NCI-H2029 (cell line): ENCODE results near the gene CDC37.
"Not testable (repeated sequence)": the region's sequence is repeated elsewhere in the genome, so short reads cannot be mapped to it uniquely, and the experiment has no call there.

Experiments
- DNase-seq: peaks from one replicate; lab custom pipeline; 2025; lab: John Stamatoyannopoulos, UW

CDC37 gene

DNA sequence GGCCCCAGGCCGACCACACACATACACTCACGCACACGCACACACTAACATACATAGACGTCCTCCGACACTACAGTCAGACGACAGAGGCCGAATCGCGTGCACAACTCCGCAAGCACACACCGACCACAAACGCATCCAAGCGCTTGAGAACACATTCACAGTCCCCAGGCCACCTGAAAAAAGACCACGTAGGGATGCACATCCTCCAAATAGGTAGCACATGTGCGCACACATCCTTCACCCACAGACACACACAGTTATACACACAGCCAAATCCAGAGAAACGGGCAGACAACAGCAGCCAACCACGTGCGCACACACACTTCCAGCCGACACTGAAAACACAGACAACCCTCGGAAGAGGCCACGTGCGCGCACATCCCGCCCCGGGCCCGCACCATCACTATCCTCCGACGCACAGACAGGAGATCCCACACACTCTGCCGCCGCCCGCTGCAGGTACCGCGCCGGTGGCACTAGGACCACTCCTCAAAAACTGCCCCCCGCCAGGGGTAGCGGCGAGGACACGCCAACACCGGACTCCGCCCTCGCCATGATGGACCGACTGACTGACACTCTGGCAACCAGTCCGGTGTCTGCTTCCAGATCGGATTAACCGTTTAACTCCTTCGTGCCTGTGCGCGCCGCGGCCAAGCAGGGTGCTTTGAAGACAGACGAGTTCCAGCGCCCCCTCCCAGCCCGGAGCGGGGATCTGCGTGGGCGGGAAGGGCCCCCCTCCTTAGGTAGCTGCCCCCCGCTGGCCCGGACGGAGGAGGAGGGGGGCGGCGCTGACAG is 16.5 kb upstream of the CDC37 start:
- DNase-seq: no peak

DNA sequence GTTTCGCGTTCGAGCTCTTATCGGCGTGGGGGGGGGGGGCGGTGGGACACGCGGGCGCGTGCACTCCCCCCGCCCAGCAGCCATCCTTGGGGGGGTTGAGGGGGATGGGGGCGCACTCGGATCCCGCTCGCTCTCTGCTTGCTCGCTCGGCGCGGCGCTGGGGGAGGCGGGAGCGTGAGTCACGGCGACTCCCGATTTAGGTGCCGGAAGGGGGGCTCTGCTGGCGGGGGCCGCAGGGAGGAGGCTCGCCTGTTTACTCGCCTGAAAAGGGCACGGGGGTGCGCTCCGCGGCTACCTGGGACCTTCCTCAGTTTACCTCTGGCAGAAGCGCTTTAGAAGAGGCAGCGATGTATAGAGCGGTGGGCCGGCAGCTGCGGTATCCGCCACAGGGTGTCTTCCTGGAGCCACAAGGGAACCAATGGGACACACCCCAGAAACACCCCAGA is 15.9 kb upstream of the CDC37 start:
- no peak for DNase-seq

DNA sequence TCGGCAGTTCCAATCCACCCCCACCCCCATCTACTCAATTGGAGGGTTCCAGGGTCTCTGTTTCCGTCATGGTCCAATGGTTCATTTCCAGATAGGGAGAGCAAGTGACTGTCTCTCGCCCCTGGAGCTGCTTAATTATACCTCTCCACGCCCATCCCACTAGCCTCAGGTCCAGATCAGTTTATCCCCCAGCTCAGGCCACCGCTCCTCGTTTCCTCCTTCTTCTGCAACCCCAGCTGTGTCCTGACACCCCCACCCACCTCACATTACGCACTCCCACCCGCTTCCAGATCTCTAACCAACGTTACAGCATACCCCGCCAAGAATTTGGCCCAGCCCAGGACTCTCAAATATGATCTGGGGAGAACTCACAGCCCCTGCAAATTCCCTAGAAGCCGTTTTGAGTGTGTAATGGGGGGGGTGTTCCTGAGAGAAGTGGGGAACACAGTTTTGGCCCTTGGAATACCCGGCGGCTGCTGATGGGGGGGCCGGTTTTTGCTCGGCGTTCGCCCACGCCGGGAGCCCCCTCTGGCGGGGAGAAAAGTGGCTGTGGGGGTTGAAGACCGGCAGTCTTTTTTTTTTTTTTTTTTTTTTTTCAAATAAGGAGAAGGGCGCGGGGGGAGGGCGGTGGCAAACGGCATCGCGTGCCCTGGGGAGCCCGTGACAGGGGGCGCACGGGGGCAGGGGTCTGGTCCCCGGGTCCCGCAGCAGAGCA is 15.3 kb upstream of the CDC37 start:
- DNase-seq: no peak

DNA sequence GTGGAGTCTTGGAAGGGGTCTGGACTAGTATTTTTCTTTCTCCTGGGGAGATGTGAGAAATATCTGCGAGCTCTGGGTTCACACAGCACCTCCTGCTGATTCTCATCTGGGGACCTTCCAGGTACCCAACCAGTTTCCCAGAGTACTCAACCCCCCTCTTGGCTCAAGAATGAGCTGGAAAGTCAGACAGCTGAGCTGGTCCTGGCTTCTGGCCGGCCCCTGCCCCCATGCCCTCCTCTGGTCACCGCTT is 14.8 kb upstream of the CDC37 start:
- no peak for DNase-seq

DNA sequence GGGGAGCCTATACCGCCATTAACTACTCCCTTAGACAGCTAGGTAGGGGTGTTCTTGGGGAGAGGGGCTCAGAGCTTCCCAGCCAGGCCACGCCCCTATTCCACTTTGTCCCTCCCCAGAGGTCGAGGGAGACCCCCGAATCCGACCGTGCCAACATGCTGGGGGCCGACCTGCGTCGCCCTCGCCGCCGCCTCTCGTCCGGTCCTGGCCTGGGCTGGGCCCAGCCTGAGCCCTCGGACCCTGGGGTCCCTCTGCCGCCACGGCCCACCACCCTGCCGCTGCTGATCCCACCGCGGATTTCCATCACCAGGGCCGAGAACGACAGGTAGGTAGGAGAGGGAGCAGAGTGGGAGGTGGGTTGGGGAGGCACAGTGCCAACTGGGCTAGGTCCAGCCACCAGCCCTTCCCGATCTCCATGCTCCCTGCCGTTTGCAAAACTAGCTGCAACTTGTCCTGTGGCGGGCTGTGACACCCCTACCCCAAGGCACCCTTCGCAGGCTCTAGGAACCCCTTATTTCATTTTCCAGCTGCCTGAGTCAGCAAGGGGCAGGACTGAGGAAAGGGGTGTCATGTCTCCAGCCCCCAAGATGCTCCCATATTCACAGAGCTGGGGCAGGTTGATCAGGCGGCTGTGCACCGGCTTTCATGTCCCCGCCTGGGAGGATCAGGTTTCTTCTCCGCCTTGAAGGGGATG is 14.3 kb upstream of the CDC37 start:
- DNase-seq: no peak

DNA sequence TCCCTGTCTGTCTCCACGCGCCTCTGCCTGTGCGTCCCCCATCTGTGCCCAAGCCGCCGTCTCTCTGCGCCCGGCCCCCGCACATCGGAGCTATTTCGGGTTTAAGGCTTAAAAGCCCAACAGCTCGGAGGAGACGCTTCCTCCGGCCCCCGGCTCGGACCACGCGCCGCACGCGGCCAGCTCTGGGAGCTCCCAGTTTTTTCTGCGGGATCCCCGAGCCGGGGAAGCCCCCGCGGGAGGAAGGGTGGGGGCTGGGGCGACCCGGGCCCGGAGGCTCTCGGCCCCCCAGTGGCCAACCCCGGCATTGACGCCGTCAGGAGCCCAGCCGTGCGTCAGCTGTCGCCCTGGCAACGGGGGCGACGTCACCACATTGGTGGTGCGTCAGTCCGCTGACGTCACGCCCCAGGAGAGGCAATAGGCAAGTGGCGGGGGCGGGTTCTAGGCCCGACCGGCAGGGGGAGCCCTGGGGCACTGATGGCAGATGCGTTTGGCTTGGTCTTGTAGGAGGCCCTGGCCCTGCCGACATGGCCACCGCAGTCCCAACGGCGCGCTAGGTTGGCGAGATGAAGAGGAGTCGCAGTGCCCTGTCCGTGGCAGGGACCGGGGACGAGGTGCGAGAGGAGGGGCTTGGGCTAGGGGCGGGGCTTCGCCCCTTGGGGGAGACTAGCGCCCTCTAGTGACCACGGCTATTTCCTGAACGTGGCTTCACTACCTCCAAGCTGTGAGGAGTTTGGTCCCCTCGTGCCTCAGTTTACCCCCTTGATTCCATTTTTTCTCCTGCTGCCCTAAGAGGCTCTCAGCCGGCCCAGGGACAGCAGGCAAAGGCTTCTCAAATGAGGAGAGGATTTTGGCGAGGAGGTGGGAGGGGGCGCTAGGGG is 13.3 kb upstream of the CDC37 start:
- DNase-seq: peak; percentile 89

DNA sequence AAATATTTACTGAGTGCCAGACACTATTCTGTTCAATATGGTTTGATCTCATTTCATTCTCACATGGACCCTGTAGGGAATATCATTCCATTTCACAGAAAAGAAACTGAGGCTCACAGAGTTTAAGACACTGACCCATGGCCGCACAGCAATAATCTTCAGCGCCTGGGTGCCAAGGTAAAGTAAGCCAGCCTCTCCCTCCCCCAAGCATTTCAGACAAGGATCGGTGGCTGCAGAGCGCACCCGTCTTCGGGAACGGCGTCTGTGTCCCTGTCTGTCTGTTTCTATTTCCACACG is 12.7 kb upstream of the CDC37 start:
- DNase-seq: no peak

DNA sequence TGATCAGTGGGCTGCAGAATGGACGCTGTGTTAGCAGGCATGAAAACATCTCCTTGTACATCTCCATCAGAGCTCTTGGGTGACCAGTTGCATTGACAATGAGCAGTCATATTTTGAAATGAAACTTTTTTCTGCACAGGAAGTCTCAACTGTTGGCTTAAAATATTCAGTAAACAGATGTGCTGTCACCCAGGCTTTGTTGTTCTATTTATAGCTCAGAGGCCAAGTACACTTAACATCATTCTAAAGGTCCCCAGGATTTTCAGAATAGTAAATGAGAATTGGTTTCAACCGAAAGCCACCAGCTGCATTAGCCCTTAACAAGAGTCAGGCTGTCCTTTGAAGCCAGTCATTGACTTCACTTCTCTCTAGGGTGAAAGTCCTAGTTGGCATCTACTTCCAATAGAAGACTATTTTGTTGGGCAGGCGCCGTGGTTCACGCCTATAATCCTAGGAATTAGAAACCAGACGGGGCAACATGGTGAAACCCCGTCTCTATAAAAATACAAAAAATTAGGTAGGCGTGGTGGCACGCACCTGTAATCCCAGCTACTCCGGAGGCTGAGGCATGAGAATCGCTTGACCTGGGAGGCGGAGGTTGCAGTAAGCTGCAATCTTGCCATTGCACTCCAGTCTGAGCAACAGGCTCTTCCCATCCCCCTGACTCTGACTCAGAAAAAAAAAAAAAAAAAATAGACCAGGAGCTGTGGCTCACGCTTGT is 9.1 kb upstream of the CDC37 start:
- no peak for DNase-seq

DNA sequence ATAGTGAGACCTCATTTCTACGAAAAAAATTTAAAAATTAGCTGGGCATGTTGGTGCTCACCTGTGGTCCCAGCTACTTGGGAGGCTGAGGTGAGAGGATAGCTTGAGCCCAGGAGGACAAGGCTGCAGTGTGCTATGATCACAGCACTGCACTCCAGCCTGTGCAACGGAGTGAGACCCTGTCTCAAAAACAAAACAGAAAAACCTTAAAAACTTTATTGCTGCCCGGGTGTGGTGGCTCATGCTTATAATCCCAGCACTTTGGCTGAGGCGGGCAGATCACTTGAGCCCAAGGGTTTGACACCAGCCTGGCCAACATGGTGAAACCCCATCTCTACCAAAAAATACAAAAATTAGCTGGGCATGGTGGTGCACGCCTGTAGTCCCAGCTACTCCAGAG is 7.9 kb upstream of the CDC37 start:
- not testable (repeated sequence) for DNase-seq

DNA sequence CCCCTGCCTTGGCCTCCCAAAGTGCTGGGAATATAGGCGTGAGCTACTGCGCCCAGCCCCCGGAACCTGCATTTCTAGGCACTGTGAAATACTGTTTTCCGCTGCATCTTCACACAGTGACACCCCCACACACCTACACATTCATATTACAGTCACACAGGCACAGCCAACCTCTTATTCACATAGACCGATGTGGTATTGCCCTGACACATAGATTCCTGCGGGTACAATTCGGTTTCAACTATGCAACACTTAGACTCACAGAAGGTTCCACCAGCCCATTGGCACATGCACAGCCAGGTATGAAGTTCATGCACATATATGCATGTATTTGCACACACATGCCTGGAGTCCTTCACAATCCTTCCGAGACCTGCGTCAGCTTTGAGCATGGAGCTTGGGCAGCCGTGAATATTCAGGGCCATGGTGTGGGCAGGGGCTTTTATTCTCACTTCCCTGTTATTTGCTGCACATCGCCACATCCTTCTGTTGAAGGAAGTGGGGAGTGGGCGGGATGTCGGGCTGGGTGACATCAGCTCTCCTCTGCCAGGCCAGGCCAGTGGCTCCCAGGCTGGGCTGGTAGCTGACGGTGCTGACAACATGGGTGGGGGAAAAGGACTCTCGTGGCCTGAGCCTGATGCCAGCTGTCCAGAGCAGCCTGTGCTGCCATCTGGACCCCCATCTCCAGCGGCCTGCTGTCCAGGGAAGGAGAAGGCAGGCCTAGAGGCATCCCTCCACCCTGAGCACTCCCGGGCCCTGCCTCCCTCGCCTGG is 5.4 kb upstream of the CDC37 start:
- no peak for DNase-seq

DNA sequence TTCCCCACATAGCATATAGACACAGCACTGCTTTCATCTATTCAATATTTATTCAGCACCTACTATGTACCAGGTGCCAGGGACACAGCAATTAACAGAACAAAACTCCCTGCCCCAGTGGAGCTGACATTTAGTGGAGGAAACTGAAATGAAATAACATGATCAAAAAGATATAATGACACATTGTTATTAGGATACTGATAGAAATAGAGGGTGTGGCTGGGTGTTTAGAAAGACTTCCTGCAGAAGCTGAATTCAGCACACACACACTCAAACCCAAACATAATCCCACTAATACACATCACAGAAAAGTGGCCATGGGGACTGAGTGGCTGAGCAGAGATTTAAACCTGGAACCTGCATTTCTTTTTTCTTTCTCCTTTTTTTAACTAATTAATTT is 3.8 kb upstream of the CDC37 start:
- DNase-seq: no peak

DNA sequence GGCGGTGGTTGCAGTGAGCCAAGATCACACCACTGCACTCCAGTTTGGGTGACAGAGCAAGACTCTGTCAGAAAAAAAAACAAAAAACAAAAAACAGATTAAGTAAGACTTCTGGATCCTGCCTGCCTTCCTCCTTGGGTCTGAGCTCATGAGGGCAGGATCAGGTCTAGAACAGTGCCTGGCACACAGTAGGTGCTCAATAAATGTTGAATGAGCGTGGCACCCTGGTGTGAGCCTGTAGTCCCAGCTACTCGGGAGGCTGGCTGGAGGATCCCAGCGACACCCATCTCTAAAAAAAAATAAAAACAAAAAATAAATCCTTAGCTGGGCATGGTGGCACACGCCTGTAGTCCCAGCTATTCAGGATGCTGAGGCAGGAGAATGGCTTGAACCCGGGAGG is 2.8 kb upstream of the CDC37 start:
- DNase-seq: no peak

DNA sequence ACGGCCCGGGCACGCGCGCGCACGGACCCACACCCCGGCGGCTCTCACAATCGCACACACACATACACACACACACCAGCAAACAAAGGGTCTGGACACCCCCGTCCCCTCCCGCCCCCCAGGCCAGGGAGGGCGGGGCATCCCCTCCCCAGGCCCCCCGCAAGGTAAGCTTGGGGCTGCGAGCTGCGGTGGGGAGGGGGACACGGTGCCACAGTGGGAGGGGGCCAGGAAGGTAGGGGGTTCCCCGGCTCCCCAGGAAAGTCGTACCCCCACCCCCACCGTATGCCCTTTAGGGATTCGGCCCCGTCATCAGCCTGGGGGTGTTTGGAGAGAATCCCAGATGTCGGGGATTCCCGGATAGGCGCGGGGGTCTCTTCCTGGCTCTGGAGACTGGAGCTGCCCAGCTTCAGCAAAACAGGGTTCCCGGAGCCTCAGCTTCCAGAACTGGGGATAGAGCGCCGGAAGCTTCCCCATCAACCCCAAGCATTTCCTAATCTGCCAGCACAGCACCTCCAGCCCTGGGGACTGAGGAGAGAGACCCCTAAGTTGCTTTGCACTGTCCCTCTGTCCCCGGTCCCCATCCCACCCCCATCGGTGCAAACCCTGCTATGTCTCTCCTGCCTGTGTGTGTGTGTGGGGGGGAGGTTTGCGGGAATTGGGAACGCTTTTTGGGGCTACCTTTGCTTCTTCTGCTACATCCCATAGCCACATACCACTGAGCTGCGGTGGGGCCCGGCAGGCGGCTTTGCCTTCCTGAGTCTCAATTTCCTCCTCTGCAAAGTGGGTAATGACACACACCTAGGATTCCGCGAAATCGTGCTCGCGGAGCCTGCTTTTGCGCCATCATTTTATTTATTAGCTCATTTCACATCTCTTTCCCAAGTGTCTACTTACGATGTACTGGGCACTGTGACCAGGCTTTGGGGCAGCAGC is 1.8 kb upstream of the CDC37 start:
- no peak for DNase-seq

DNA sequence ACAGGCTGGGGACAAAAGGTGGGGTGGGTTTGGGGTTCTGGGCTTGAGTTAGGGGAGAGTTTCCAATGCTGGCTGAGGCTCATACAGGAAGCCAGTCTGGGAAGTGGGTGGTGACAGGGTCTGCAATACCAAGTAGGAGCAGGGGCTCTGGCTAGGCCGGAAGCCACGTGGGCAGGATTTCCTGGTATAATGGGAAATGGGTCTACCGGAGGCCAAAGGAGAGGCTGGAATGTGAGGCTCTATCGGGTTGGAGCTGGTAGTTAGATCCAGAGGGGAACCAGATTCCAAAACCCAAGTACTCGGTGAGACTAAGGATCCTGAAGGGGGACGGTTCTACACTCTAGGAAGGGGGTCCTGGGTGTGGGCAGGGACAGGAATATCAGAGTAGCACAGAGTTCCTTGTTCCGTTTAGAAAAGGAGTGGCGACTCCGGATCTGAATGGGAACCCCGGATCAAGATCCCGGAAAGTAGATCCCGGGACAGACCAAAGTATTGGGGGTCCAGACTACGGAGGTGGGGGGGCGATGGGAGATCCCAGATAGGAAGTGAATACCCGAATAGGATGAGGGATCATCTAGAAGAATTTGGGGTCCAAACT is 802 bp downstream of the CDC37 start:
- no peak for DNase-seq

DNA sequence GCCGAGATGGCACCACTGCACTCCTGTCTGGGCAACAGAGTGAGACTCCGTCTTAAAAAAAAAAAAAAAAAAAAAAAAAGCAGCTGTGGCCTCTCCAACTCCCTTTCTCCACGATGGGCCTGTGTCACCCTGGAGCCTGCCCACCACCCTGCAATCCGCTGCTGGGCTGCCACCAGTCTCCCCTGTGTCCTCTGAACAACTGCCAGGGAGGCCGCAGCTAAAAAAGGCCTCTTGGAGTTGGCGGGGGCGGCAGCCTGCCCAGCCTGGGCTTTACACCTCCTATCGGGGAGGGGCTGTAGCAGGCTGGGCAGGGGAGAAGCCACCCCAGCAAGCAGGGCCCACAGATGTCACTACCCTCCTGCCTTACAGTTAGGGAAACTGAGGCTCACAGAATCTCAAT is 3.5 kb downstream of the CDC37 start:
- no peak for DNase-seq

DNA sequence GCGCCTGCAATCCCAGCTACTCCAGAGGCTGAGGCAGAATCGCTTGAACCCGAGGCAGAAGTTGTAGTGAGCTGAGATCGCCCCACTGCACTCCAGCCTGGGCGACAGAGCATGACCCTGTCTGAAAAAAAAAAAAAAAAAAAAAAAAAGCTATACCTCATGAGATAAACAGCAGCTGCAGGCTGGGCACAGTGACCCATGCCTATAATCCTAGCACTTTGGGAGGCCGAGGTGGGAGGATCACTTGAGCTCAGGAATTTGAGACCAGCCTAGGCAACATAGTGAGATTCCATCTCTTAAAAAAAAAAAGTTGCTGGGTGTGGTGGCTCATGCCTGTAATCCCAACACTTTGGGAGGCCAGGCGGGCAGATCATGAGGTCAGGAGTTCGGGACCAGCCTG is 4.0 kb downstream of the CDC37 start:
- DNase-seq: not testable (repeated sequence)

DNA sequence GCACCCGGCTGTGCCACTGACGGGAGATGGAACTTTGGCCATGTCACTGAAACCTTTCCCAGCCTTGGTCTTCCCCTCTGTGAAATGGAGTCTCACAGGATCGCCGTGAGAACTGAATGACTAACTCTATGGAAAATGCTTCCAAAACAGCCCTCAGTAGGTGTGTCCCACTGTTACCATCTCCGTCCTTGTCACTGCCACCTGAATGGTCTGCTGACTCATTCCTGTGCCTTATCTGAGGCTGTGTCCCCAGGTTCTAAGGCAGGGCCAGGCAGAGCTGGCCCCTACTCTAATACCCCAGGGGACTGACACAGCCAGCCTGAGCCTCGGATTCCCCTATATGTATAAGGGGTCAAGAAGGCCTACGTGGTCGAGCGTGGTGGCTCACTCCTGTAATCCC is 4.5 kb downstream of the CDC37 start:
- no peak for DNase-seq

DNA sequence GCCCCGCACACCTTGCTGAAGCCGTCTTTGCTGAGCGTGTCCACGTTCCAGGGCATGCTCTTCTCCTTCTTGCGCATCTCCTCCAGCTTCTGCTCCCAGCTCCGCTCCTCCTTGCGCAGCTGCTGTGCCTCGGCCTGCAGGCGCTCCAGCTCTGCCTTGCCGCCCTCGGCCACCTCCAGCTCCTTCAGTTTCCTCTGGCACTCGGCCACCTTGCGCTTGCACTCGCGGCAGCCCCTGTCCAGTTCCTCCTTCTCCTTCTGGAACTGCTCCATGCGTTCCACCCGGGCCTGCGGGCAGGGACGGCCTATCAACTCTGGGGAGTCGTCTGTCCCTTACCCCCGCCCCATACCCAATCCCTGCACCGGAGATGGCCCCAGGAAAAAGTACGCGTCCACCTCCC is 7.4 kb downstream of the CDC37 start:
- no peak for DNase-seq

DNA sequence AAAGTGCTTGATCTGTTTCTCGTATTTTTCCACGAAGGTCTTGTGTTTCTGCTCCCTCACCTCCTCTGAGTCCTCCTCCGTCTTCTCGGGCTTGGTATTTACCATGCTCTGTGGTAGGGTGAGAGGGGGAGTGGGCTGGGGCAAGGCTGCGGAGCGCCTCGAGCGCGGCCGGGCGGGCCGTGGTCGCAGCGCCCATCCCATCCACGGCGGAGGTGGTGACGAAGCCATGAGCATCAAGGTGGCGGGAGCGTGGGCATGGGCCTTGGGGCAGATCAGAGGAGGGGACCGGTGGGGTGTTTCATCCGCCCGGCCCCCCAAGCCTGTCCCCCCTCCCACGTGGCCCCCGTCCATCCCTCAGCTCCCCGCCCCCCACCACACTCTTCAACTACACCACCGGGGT is 7.9 kb downstream of the CDC37 start:
- DNase-seq: no peak

DNA sequence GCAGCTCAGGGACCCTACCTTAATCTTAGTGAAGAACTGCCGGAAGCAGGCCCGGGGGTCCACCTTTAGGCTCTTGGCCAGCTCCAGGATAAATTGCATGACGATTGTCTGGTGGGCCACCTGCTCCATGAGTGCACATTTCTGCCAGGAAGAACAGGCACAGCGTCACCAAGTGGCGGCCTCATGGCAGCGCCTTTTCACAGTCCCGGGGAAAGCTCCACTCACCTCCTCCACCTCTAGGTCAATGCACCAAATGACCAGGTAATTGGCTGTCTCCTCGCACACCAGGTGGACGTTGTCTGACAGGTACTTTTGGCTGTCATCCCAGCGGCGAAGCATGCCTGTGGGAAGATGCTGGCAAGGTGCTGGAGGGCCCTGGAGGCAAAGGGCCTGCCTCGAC is 8.3 kb downstream of the CDC37 start:
- no peak for DNase-seq
